GM19240 (cell line): ENCODE measurements around the gene GLI3.
"Not testable (repeated sequence)": the region's sequence is repeated elsewhere in the genome, so short reads cannot be mapped to it uniquely, and the experiment has no call there.

ENCODE experiments used
- DNase-seq: peaks from one replicate; pipeline ENCODE4 v3.0.0; 2011; ENCODE audit warnings: low spot score; ENCODE audit not compliant: insufficient read length

The GLI3 gene

DNA sequence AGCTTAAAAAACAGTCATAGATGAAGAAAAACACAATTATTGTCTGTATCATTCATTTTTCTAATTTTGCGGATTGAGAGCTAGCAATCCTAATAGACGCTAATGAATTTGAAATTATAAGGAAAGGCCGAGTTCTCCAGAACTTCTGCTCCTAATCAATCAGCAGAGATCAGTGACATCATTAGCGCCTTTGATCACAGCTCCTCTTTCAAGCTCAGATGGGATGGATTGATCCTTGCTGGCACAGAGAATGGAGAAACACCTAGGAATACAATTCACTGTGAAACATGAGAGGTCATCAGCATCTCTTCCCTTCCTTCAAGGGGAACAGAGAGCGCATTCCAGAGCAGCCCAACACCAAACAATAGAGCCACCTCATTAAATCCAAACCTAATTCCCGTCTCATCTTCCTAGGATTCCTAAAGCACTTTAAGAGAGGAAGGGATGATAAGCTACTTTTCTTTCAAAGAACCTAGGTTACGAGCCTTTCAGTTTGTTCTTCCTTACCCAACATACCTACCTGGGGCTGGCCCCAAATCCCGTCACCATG lies 24.4 kb downstream of the GLI3 start:
- DNase-seq = no peak

DNA sequence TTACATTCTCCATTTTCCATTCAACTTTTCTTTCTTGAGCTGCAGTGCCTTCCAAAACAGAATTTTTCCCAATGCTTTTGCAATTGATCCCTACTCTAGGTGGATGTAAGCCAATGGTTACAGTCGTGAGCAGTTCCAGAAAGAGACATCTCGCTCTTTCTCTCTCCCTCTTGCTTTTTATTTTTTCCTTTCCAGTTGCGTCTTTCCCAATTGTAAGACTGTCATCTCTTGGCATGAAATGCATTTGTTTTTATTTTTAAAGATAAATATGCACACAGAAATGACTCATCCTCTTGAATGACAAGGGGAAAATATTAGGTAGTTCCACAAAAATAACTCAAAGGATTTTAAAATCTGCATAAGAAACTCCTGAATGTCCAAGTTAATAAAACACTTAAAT lies 25.1 kb downstream of the GLI3 start:
- no peak for DNase-seq

DNA sequence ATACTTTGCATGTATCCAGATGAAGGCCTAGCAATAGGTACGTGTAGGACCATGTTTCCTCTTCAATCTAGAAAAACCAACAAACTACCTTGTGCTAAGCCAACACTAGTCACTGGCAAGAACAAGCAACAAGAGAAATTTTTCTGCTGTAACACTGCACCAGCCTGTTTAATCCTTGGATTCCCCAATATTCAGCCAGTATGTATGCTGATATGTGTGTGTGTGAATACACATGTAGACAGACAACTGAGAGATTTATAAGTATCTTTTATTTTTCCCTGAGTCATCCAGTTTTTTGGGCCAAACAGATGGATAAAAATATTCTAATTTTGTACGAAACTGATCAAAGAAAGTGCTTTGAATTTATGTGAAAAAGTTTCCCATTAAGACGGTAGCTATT lies 26.2 kb downstream of the GLI3 start:
- no peak for DNase-seq

DNA sequence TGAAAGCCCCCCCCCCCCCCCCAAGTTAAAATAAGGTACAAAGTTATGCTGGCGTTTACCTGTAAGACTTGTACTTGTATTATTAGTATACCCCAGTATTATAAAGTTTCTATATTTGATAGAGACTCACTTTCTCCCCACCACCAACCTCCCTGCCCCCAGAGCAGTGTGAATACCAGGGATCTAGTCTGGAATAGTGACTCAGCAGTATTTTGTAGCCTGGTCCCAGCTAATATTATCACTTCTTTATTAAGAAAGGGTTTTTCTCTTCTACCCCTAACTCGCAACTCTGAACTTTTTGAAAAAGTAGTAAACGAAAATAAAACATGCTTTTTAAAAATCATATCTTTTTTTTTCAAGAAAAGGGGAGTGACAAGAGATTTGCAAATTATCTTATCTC lies 26.7 kb downstream of the GLI3 start:
- no peak for DNase-seq

DNA sequence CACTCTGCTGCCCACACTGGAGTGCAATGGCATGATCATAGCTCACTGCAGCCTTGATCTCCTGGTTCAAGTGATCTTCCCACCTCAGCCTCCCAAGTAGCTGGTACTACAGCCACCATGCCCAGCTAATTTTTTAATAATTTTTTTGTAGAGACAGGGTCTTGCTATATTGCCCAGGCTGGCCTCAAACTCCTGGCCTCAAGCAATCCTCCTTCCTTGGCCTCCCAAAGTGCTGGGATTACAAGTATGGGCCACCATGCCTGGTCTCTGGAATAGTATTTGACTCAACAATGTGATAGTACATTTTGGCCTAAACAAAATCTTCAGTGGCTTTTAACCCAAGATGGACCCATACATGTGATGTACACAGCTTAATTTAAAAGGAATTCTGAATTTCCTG lies 27.9 kb downstream of the GLI3 start:
- not testable (repeated sequence) for DNase-seq

DNA sequence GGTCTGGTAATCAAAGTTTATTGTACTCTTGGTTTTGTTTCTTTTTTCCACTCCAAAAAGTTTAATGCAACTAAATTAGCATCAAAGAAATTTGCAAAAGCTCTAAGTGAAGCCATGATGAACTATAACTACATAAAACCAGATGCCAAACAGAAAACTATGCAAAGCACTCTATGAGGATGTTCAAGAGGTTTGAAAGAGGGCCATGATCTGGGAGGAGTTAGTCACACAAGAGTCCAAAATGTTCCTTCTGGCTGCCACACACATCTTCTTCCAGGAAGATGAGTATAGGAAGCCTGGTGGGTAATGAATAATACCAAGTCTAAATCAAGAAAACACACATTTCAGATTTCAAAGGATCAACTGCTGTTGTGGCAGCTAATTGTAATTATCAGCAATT lies 28.4 kb downstream of the GLI3 start:
- no peak for DNase-seq

DNA sequence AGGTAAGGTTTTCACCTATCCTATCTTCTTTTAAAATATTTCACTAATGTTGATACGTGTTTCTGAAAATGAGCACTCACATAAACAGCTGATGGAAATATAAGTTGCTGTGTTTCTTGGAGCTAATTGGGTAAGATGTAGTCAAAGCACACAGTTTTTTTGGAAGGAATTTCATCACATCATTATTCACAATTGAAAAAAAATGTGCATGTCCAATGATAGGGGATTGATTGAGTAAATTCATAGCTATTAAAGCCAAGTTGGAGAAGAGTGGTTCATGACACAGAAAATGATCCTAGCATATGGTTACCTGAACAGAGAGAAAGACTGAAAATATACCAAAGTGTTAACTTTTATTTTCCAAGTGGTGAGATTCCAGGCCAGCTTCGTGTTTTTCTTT lies 29.6 kb downstream of the GLI3 start:
- no peak for DNase-seq

DNA sequence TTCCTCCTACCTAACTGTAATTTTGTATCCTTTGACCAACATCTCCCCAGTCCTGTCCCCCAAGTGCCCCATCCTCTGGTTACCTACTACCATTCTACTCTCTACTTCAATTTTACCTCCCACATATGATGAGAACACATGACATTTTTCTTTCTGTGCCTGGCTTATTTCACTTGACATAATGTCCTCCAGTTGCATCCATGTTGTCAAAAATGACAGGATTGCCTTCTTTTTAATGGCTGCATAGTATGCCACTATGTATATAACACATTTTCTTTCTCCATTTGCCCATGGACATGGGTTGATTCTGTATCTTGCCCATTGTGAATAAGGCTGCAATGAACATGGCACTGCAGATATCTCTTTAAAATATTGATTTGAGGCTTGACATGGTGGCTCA lies 33.7 kb downstream of the GLI3 start:
- no peak for DNase-seq

DNA sequence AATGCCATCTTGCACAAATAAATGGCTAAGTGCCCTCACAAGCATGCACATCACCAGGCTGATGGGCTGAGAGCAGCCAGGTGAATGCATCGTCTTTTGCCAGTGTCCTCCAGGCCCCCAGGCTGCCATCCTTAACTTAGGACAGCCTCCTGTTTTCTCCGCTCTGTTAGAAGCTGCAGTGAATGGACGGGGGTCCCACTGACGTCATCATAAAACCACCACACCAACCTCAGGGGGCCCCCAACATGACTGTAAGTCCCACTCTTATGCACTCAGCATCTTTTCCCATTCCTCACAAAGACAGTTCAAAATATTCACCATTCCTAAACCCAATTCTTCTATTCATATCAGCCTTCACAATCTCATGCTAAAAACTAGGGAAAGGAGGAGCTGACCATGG lies 34.4 kb downstream of the GLI3 start:
- no peak for DNase-seq

DNA sequence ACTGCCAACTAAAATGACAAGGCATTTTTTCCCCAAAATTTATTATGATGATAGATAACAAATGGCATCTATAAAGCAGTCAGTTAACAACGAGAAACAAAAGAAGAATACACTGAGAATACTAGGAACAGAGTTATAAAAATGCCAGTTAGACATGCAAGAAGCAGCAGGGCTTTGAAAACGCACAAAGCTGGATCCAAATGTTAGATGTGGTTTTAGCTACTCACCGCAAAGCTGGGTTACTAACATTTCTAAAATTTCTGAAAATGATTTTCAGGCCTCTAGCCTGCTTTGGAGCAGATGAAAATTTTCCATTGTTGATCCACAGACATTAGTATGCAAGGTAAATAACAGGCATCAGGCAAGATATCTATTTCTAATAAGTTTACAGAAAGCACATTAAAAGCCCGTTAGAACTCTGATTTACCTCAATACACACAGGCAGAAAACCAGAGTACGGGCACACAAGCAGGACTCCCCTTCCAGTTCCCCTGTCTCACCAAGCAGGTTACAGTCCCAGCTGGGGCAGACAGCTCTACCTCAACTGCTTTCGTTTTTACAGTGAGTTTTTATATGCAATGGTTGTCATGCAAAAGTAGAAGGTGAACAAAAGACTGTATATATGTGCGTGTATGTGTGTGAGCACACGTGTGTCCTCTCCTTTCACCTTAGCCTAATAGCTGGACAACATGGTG lies 37.9 kb downstream of the GLI3 start:
- no peak for DNase-seq

DNA sequence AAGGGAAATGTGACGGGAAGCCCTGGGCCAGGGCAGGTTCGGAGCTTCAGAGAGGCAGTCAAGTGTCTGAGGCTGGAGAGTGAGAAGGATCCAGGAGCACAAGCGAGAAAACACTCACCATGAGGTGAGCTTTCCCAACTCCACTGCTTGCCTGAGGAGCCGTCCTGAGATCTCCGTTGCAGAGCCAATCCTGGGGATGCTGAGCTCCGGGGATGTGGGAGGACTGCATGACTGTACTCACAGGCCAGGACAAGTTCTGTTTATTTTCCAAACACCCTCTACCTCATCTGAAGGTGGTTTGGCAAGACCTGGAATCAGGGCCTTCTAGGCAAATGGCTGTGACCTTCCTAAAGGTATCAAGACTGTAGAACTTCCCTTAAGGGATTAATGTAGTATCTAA lies 38.7 kb downstream of the GLI3 start:
- no peak for DNase-seq

DNA sequence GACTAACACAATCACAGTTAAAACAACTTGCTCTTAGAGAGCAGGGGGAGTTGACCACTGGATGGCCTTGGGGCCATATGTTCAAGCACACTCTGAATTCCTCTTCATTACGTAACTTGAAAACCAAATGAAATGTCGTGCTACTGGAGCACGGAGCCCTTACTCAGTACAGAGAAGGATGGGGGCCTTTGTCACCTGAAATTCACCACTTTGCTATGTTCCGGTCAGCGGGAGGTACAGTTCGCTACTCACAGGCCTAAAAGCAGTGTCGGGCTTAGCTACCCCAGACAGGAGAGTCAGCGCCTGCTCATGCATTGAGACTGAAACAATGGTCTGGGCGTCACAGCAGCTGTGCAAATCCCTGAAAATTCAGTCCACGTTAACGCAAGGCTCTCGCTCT lies 39.6 kb downstream of the GLI3 start:
- DNase-seq = no peak

DNA sequence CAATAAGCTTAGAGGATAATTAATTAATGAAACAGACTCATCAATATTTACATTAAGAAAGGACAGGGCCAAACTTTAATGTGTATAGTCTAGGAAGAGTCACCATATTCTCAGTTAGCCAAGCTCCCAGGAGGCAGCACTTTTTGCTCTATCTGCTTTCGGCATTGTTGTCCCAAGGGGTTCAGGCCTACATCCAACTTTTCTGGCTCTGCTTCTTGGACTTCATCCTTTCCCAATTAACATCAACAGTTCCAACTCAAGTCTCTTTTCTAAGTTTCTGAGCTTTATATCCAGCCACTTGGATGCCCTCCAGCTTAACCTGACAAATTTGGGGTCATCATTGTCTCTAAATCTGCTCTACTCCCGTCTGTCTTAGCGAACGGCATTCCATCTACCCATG lies 42.8 kb downstream of the GLI3 start:
- DNase-seq = no peak

DNA sequence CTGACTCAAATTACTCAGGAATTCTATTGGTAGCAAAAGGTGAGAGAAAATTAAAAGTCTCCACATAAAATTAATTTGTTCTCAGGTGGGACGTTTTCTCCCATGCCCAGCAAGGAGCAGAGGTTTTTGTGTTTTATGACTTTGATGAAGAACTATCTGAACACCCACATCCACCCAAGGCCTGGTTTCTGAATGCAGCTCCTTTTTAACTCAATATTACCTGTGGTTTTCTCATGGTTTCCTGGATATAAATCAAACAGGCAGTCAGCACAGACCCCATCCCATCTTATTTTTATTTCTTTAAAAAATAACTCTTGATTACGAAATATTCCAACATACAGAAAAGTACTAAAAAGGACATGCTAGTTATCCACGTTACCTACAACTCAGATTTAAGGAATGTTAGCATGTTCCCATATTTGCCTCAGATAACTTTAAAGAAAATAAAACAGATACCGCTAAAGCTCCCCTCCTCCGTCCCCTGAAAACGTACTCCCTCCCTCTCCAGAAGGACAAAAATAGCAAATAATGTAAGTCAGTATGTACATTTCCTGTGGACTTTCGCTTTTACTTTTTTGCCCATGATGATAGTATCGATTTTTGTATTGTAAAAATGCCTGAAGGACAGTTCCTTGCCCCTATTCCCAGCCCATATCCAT lies 43.4 kb downstream of the GLI3 start:
- no peak for DNase-seq

DNA sequence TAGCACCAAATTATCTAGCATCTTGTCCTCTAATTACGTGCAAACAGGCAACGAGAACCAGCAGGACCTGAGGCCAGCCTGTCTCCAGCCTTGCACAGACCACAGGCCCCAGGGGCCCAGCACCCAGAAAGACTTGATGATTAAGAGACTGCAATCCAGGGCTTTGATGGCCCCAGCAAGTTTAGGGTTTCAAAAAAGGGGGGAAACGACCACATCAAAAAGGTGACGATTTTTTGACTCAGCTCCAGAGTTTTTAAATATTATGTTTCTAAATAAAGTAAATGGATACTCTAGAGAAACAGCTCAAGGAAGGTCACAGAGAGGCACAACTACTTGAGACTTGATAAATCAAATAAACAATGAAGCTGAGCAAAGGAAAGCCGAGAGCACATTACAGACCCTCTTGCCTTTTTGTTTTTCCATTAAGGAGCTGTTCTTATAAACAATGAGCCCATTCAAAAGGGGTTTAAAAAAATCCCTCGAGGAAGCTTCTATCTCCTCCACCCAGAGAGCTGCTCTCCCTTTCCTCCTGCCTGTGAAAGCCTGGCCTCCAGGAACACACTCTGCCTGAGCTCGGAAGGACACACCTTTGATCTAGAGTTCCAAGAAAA lies 44.1 kb downstream of the GLI3 start:
- DNase-seq = no peak

DNA sequence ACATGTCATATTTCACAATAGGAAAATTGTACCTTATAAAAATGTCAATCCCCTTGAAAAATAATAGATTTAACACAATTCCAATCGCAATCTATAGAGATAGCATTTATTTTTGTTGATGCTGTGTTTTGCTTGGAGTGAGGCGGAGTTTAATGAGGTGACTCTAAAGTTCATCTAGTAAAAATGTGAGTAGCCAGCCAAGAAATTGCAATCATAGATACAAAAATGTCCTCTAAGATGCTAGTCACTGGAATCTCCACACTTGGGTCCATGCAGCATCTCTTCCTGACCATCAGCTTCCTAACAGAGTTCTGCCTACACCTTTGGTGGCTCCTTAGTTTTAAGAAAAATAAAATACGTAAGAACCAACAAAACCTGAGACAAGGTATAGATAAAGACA lies 44.9 kb downstream of the GLI3 start:
- no peak for DNase-seq

DNA sequence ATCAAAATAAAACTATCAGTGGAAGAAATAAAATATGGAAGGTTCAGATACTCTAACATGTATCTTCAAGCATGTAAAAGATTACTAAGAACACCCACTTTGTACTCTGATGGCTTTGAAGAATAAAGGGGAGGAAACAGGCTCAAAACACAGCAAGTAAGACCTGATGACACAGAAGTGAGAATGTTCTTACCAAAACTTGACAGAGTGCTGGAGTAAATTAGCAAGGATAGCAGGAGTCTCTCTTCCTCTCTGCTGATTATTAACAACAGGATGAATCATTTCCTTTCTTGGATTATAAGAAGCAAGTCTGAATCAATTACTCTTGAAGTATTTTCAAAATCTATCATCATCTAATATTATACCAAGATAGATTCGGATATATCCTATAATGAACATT lies 47.5 kb downstream of the GLI3 start:
- DNase-seq = no peak

DNA sequence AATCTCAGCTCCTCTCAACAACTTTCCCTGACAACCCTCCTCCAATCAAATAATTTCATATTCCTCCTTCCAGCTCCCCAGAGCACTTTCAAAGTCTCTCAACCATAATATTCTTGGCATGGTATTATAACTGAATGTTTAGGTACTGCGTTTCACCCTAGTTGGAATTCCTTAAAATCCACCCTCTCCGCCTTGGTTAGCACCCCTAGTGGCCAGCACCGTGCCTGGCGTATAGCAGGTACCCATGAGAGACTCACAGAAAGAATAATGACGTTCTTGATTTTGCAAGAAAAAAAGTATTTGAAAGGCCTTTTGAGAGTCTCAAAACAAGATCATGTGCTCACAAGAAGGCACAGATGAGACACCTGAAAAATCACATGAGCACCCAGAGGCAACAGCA lies 50.9 kb downstream of the GLI3 start:
- no peak for DNase-seq

DNA sequence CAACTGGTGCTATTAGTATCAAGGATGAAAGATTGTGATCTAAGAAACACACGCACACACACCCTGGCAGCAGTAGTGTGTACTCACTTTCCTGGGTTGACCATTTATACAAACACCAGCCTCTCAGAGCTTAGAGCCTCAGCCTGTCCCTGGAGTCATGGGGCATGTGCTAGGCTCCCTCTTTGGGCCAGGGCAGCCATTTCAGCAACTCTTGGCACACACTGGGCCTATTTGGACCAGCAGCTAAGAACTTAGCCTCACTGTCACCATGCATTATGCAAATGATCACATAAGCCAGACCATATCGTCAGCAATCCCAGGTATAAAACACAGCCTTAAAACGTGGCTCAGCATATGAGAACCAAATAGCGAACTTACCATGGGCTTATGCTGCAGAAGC lies 51.3 kb downstream of the GLI3 start:
- no peak for DNase-seq

DNA sequence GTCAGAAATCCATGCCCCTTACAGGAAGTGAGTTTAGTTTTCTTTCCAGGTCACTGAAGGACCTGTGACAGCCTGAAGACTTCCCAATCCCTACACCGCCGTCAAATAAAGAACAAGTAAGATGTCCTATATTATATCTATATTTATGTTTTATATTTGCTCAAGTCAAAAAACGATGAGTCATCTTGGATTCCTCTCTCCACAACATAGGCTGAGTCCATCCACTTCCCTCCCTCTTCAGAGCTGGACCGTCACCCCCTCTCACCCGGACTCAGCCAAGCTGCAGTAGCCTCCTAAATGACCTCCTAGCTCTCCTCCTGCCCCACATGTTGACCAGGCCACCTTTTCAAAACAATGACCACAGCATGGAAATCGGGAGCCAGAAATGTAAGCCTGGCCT lies 53.5 kb downstream of the GLI3 start:
- no peak for DNase-seq

DNA sequence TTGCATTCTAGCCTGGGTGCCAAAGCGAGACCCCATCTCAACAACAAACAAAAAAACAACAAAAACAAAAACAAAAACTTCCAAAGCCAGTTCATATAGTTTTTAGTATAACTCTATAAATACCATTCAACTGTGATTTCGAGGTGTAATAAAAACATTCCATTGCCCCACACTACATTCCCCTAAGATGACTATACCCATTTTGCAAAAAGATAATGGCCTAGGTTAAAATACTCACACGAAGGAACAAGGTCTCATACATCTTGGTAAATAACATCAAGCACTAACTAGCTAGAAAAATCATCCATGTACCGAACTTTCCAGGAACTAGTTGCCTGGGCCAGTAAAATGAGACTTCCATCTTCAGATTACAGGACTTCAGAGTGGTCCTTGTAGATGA lies 55.4 kb downstream of the GLI3 start:
- no peak for DNase-seq

DNA sequence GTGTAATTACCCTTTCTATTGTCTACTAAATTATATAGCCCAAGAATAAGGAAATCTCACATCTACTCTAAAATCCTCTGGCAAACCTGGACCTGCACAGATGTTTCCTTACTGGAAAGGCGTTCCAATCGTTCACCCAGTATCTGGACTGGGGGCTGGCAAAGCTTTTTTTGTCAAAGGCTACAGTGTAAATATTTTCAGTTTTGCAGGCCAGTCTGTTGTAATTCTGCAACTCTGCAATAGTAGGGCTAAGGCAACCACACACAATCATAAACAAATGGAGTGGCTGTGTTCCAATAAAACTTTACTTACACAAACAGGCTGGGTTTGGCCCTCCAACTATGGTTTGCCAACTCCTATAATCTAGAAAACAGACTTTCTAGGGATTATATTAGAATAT lies 56.2 kb downstream of the GLI3 start:
- DNase-seq = no peak

DNA sequence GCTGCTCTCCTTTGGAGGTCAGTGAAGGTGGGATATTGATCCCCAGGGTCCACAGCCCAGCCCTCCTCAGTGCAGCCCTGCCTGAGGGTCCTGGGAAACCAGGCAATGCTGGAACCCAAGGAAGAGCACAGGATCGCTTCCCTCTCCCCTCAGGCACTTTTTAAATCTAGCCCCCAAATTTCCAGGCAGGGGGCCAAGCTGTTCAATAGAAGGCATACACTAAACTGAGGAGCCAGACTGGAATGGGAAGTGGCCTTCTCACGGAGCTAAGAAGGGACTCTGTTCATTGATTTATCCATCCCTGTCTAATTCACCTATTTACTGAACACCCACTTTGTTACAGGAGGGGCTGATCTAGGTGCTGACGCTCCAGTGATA lies 60.3 kb downstream of the GLI3 start:
- no peak for DNase-seq
